GM19438 (cell line): ENCODE data around the gene UBP1.
"Not testable (repeated sequence)": the region's sequence is repeated elsewhere in the genome, so short reads cannot be mapped to it uniquely, and the experiment has no call there.

ENCODE experiments used
- ATAC-seq: cut with Tn5 transposase; IDR thresholded peaks from one replicate; pipeline ENCODE4 v1.9.1; 2021; ENCODE audit warnings: low read depth; ENCODE audit not compliant: unreplicated experiment

The UBP1 gene

DNA sequence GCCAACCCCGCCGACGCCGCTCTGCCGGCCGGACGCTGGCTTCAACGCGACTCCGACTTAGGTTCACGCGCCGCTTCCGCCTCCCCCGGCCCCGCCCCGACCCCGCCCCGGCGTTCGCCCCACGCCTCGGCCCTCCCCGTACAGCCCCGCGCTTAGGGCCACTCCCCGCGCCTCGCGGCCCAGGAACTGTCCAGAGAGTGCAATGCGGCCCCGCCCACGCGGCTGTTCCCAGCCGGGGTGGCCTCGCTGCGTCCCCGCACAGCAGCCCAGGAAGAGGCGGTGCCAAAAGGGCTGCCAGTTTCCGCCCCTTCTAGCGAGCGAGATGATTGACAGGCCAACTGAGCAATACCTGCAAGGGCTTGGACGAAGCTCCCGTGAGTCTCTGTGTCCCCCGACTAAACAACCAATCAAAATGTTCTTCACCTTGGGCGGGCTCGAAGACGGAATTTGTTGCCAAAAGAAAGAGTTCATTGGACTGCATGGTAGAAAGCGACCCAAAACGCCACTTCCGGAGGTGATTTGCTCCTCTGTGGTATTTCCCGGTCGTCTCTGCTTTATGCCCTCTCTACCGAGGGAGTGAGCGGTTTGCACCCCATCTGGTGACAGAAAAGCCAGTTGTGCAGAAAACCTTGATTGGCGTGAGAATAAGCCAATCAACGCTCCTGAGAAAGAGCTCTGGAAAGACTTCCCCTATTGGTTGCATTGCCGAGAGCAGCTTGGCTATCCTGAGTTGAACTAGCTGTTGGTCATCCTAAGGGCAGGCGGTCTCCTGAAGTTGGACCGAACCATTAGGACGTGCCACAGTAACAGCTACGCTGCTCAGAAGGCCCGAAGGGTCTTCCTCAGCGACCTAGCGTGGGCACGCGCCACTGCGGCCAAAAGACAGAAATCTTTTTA is at the start of gene UBP1:
UBP1 (minus strand) TSS at position 78 of the 897 bp plus-strand sequence. CDS start 557 bp downstream, outside the sequence.
- ATAC-seq = peak; percentile 86

- ATAC-seq = no peak
These were observed 48.5 kb upstream of the UBP1 start for GRCh38 chr3:33488683-33489082.

DNA sequence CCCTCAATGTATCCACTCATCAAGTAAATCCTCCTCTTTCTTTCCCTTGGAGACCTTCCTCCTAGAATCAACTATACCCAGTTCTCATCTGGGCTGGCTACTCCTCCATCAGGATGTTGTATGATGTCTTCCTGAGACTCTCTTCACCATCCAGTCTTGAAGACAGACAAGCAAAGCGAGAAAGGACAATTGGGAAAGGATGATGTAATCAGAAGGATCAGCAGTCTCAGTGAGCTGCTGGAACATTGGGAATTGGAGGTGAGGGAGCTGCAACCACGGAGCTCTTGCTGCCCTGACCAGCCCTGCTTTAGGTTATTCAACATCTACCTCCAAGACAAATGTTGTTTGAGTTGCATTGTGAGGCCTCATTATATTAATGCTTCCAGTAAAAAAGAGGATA is 48.0 kb upstream of the UBP1 start:
- no peak for ATAC-seq

GRCh38 chr3:33482111-33482521 is 41.9 kb upstream of the UBP1 start:
- ATAC-seq = no peak

GRCh38 chr3:33474896-33475295 is 34.7 kb upstream of the UBP1 start:
- ATAC-seq = no peak

- ATAC-seq = no peak
These were observed 33.6 kb upstream of the UBP1 start for GRCh38 chr3:33473813-33474212.

- no peak for ATAC-seq
These were observed 27.6 kb upstream of the UBP1 start for GRCh38 chr3:33467786-33468185.

GRCh38 chr3:33461097-33461496 is 20.9 kb upstream of the UBP1 start:
- no peak for ATAC-seq

- not testable (repeated sequence) for ATAC-seq
These were observed 19.4 kb upstream of the UBP1 start for GRCh38 chr3:33459577-33459976.

DNA sequence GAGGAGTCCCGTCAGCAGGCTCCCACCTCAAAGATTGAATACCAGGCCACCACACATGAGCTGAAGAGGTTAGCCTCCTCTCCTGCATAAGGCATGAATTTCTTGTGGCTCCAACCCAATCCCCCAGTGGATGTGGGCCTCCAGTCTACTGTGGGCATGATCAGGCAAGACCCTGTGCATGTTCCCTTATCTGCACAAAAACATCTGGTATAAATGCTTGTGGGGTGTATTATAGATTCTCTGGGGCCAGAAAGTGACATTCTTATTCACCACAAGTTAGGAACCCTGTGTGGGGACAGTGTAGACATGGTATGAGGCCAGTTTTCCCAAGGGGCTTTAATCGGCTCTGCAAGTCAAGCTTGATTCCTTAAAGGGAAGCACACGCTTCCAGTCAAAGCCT is 18.2 kb upstream of the UBP1 start:
- ATAC-seq = no peak

- ATAC-seq = no peak
These were observed 16.6 kb upstream of the UBP1 start for GRCh38 chr3:33456756-33457155.

GRCh38 chr3:33453331-33453761 is 13.1 kb upstream of the UBP1 start:
- ATAC-seq = no peak

GRCh38 chr3:33451994-33452393 is 11.8 kb upstream of the UBP1 start:
- not testable (repeated sequence) for ATAC-seq

- no peak for ATAC-seq
These were observed 7.8 kb upstream of the UBP1 start for GRCh38 chr3:33447958-33448357.

DNA sequence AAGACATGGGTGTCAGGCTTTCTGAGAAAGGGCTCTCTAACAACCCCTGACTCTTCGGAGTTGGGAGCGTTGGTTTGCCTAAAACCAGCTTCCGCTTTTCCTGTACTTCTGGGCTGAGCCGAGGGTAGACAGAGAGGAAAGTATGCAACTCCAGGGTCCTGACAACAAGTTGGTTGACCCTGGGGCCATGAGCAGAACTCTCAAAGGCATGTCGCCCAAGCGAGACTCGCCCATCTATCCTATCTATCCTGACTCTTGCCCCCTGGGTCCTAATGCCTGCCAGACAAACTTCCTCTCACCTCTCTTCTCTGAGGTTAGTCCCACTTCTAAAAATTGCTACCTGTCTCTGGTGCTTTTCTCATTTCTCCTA is 7.0 kb upstream of the UBP1 start:
- ATAC-seq = not testable (repeated sequence)

- no peak for ATAC-seq
These were observed 2.0 kb upstream of the UBP1 start for GRCh38 chr3:33442190-33442589.

DNA sequence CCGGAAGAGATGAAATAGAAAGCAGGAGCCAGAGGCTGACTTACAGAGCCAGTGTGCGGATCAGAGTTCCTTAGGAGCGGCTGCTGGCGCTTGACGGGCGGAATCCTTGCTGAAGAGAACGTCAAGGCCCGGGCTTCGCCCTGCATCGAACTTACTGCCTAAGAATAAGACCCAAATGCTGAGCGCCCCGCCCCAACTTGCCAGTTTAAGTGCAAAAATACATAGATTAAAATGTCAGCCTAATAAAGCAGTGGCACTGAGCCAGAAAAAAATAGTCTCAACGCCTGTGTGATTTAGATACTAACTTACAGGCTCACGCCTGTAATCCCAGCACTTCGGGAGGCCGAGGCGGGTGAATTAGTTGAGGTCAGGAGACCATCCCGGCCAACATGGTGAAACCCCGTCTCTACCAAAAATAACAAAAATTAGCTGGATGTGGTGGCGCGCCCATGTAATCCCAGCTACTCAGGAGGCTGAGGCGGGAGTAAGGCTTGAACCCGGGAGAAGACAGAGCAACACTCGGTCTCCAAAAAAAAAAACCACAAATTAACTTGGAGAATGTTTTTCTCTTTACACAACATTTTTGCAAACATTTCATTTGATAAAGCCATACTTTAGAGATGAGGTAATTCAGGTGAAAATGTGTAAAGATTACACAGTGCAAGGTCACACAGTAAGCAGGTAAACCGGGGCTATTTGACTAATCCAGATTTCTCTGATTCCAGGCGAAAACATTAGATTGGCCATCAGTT is 1.2 kb upstream of the UBP1 start:
- peak; percentile 3 for ATAC-seq

DNA sequence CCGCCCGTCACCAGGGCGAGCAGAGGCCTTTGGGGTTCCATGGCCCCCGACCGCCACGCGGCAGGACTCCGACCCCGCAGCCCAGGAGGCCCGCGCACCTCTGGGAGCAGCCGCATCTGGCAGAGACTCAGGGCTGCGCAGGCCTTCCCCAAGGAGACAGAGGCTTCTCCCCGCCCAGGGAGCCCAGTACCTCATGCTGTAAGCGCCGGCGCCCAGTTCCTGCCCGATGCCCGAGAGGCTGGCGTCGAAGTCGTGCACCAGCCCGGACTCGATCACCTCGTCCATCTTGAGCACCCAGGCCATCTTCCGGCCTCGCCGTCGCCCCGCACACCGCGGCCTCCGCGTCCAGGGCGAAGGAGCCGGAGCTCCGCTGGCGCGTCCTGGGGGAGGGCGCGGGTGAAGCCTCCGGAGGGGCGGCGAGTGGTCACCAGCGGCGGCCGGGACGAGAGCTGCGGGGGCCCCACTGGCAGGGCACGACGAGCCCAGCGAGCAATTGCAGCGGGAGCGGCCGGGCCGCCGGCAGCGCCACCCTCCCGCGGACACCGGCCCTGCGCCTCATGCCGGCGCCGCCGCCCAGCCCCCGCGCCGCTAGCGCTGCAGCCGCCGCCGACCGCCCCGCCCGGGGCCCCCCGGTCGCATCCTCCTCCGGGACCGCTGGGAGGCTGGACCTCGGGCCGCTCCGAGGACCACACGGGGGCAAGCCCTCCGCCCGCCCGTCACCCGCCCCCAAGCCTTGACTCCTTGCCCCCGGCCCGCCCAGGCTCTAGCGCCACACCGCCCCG is 468 bp downstream of the UBP1 start:
- peak; percentile 10 for ATAC-seq

DNA sequence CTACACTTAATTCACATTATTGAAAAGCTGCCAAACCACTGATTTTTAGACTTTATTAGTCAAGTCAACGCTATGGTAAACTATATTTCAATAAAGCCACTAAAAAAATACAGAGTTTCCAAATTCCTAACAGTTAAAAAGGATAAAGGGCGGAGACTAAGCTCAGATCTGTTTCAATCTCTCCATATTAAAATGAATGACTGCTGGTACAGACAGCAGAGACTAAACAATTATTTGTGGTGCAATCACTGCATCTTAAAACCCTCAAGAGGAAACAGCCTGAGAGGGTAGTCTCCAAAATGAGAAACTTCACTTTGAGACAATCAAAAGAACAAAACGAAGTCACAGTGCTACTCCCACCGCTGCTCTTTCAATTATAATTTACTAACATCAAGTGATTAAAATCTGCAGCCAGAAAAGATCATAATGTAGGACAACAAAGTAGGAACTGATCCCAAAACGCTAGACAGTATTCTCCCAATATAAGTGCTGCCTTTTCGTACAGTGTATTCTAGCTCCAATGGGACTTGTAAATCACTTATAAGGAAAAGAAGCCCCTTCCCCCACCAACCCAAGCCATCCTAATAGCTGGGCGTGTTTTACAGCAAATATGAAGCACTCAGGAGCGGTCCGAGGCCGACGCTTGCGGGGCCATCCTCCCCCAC is 1.2 kb downstream of the UBP1 start:
- ATAC-seq = no peak

- ATAC-seq = no peak
These were observed 1.9 kb downstream of the UBP1 start for GRCh38 chr3:33438284-33438668.
